ENCODE measurements around the gene TACR1.

The TACR1 gene

DNA sequence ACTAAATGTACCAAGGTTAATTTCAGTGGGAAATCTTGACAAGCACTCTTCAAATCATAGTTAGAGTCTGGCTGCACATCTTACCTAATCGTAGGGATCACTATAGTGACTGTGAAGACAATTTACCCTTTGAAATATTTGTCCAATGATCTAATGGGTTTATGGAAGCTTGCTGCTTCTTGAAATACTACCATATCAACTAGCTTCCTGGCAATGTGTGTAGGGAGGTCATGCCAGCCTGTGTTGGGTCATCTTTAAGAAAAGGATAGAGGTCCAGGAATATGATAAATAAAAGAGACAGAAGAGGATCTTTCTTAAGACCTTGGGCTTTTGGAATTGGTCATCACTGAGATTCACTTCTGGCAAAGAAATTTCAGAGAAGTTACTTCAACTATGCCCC is 156.5 kb downstream of the TACR1 start:
- no peak for DNase-seq

DNA sequence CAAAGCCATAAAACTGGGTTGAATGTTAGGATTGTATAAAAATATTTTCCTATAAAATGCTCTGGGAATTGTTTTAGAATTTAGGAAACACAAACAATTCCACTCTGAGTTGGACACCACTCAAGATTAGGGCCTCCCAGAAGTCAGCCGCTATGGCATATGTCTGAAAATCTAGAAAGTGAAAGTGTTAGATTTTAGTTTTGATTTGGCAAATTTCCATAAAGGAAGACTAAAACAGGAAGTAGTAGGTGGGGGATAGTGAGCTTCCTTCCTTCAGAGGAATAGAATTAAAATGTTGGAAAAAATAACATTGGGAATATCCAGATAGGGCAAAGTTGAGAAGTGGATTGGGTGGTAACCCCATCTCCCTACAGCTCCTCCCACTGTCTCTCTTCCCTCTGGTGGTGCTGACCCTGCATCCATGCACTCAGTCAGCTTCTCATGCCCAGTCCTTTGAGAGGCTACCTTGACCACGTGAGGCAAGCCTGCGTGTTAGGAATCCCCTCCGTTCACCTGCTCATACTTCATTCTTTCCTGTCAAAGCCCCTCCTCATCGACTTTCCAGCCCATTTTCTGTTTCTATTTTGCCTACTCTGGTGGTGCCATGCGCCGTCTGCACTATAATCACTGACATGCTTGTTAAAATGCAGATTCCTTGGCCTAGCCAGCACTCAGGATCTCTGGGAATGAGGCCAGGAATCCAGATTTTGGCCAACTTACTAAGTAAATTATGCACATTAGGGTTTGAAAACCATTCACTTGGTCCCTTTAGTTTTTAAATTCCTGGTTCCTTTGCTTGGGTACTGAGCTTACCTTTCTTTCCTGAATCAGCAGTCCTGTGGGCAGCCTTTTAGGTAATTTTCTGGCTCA is 157.4 kb downstream of the TACR1 start:
- no peak for DNase-seq

DNA sequence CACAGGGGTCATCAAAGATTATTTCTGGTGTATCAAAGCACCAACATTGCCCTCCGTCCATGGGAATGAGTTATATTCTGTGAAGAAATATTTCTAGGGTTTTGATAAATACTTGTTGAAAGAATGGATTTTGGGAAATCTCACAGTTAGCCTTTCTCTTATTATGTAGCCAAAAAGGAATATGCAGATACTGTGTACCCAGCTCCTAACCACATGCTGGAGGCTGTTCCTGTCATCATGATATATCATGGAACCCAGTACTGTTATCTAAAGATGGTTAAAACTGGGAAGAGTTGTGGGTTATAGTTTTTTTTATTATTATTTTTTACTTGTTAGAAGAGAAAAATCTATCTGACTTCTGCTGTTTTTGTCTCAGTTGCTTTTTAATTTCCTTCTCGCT is 158.1 kb downstream of the TACR1 start:
- DNase-seq = no peak

DNA sequence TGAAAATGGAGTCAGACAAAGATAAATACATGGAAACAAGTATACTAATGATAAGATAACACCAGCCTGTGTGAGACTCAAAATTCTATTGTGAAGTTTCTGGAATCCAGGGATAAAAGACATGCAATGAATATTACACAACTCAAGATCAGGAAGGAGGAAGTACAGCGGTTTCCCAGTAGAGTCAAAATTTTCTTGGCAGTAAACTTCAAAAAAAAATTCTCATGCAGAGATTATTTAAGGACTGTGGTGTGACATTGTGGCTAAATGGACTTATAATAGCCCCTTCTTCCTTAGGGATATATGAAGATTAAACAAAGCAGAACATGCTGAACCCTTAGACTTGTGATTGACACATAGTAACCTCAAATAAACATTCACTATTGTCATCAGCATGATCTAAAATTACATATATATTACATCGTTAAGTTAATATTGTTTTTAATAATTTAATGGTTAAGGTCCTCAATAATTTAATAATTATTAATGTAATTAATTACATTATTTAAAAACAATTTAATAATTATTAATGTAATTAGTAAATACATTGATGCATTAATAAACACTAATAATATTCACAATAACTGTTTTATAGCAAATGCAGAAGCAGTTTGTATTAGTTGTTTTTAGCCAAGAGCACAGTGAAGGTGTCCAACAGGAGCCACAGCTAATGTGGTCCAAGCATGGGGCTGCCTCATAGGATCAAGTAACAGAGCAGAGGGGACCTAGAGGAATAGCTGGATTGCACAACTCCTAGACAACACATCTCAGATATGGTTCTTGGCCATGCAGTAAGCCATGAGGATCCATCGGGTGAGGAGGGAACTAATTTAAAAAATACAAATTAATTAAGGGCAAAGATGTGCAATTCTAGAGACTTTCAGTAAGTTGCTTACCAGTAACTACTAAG is 163.6 kb downstream of the TACR1 start:
- DNase-seq = no peak

DNA sequence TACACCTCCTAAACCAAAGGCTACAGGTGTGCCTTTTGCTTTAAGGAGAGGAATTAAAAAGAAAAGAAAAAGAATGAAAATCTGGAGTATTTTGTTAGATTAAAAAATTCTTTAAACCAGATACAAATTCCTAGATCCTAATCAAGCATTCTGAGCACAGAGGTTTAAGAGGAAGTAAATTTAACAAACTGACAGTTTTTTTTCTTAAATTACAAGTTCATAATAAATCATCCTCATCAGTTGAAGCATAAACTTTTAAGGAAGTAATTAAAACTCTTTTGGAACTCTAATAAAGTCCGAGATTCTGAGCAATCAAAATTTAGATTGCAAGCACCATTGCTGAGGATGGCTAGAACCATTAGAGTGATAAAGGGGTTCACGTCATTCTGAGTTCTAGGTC is 165.8 kb downstream of the TACR1 start:
- no peak for DNase-seq

DNA sequence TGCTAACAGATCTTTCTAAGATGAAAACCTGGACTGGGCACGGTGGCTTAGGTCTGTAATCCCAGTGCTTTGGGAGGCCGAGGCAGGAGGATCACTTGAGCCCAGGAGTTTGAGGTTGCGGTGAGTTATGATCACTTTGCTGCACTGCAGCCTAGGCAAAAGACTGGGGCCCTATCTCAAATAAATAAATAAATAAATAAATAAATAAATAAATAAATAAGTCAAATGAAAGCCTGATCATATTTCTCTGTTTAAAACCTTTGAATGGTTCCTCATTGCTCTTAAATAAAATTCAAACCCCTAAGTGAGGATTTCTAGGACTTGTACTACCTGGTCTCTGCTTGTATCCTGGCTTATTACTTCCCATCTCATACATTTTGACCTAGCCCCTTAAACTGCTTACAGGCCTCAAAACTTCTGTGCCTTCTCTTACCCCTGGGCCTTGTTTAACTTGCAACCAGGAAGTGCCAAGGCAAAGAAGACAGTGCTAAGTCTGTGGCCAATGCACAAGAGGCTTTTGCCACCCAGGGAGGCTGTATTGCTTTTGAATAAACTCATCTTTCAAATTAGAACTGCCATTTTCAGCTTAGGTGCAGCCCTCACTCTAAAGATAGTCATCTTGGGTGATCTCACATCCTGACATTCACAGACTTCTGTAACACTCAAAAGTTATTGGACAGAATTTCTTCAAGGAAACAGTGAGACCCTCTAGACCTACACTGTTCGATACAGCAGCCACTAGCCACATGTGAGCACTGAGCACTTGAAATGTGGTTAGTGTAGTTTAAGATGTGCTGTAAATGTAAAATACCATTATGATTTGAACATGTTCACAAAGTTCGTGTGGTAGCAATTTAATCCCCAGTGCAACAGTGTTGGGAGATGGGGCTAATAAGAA is 167.2 kb downstream of the TACR1 start:
- DNase-seq = no peak

DNA sequence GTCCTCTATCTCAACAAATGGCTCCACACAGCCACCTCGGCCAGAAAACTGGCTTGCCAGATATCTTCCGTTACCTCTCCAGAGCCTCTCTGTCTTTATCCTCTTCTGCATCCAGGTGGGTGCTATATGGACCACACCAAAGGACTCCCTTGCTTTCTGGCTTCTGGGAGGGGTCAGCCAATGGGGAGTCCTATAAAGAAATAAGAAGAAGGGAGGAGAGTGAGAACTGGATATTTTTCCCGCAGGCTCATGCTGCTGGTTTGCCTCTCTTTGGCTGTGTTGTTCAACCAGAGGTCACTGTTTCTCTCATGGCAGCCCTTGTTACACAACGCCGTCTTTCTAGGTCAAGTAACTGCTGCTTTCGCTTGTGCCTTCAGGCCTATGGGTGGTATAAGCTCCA is 168.1 kb downstream of the TACR1 start:
- DNase-seq = no peak

DNA sequence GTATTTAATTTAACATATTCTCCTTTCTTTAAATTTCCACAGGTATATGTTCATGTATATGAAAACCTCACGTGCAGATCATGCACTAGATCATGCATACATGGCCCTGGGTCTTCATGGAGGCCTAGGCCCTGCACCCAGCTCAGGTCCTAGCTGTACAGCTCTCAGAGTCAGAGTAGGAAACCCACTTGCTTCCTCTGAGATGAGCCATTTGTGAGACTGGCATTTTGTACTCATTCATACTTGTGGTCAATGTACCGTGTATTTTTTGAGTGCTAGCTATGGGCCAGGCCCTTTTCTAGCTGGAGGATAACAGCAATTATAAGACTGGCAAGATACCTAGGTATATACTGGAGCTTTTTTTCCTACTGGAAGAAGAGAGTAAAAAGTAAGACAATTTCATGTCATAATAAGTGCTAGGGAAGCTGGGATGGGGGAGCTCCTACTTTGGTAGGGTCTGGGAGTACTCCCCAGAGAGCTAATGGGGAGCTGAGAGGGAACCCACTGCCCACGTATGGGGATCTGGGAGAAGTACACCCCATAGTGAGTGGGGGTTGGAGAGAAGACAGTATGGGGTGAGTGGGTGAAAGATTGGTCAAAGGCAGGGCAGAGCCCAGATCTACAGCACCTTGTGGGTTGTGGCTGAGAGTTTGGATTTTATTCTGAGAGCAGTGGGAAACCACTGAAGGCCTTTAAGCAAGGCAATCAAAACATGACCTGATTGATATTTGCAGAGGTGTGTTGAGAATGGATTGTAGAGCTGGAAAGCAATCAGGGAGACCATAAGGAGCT is 168.9 kb downstream of the TACR1 start:
- no peak for DNase-seq

DNA sequence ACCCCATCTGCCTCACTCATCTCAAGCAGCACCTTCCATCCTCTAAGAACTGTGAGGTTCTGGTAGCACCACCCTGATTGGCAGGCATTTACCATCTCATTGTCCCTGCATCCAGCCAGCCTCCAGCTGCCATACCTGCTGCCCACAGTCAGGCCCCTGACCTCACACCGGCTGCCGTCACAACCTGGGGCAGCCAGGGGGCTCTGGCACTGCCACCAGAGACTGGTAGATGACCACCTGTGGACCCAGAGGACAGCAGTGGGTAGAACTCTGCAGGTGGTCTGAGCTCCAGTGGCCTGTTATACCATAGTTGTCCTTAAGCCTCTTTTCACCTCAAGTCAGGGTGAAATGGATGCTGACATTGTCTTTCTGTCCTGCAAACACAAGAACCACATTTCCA is 171.4 kb downstream of the TACR1 start:
- DNase-seq = no peak

DNA sequence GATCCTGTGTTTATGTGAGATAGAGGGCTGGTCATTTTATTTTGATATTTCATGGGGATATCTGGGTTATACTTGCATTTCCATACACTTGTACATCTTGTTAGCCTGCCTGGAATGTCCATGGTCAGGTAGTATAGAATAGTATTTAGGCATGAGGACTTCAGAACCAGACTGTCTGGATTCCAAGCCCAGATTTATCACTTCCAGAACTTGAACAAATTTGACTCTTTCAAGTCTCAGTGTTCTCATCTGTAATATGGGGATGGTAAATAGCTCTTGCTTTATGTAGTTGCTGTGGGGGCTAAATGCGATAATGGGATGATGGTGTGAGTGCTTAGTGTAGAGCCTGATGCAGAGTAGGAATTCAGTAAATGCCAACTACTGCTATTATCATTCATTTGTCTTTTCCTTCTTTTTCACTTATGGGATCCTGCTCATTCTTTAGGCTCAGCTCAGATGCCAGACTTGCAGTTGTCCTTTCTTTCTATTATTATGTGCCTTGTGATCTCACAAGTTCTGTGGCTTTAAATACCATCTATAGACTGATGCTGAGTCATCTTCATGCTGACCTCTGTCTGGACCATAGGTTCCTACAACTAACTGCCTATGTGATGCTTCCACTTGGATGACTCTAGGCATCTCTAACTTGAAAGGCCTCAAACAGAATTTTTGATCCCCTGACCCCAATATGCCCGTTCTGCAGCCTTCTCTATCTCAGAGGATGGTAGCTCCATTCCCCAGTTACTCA is 173.5 kb downstream of the TACR1 start:
- DNase-seq = no peak

DNA sequence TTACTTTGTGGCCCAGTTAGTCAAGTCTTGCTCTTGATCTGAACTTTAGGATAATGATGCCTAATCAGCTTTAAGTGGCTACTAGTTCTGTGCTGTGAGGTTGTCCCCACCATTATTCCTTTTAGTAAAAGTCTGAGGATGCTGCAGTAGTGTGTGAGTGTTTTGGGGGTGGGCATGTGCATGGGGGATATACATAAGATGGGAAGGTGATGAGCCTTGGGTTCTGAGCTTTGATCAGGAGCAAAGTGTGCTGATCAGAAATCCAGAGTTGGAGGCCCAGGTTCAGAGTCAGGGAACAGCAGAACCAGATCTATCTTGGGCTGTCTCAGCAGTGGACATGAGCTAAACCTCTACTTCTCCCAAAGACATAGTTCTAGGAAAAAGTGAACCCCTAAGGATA is 174.1 kb downstream of the TACR1 start:
- no peak for DNase-seq

DNA sequence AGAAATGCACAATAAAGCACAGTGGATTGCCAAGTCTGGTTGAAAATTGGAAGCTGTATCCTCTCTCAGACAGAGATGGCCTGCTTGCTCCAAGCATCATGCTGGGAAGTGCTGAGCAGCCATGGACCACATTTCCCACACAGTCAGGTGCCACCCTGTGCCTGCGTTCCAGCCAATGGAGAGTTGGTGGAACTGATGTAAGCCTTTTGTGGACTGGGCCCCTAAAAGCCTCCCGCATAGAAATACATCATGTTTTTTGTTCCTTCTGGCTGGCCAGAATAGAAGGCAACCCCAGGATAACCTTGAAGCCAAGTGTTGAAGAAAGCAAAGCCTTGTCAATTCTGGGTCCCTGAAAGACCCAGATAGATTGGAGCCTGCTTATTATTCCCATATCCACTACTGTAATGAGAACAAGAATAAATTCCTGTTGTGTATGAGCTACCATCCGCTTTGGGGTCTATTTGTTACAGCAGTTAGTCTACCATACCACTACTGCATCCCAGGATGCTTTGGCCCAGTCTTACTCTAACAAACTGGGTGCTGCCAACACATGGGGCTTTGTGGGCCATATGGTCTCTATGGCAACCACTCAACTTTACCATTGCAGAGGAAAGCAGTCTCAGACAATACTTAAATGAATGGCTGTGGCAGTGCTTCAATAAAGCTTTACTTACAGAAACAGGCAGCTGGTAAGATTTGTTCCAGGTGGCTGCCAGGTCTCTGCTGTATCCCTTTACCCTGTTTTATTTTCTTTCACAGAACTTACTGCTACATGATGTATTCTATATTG is 175.5 kb downstream of the TACR1 start:
- no peak for DNase-seq

DNA sequence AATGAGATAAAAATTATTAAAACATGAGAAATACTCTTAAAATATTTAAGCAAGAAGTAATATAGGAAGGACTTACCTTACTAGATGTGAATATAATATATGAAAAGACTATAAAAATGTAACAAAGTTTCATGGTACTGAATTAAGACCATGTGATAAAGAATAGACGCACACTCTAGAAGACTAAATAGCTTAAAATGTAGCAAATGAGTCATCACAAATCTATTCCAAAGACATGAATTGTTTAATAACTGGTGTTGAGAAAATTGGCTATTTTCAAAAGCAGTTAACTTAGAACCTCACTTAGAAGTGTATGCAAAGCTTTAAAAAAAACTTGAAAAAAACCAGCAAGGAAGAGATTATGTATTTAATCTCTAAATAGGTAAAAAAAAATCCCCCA is 176.8 kb downstream of the TACR1 start:
- no peak for DNase-seq

DNA sequence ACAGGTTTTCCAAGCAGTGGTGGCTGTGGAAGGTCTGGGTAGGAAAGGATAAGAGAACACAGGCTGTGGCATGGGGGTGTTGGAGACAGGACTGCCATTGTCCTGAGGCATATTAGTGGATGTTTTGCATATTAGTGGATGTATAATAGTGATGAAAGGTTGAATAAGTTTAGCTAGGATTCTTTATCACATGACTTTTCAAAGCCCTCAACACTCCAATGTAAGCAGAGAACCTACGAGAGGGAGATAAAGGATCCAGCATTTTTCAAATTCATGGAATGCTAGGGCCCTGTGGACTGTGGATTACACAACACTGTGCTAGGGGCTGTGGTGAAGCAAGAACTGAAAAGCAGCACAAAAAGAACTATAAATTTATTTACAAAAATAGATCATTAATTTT is 177.6 kb downstream of the TACR1 start:
- no peak for DNase-seq

DNA sequence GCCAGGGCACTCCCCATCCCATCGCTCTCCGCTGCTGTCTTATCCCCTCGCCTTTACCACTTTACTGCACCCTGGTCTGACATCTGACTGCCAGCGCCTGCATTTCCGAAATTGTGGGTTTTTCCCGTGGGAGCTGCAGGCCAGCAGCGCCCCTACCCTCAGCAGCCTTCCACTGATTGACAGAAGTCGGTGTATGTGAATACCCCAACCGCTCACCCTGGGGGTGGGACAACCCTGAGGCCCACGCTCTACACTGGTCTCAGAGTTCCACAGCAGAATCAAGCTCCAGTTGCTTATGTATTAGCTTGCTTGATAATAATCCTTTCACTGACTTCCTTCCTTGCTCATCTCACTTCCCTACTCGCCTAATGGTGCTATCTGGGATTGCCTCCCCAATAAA is 178.8 kb downstream of the TACR1 start:
- no peak for DNase-seq

DNA sequence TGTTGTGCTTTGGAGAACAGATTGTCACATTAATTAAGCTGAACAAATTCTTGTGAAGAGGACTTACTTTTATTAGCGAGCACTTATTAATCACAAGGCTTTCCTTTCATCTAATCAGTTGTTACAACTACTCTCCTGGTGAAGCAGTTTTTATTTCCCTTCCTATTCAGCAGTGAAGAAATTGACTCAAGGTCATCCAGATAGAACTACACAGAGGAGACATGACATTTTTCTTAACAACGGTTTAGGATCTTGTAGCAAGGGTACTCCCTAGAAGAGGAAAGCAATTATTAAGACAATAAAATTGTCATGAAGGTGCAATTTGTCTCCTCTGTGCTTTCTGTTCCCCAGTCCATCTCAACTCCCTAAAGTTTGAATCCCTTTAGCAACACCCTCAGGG is 179.5 kb downstream of the TACR1 start:
- no peak for DNase-seq

DNA sequence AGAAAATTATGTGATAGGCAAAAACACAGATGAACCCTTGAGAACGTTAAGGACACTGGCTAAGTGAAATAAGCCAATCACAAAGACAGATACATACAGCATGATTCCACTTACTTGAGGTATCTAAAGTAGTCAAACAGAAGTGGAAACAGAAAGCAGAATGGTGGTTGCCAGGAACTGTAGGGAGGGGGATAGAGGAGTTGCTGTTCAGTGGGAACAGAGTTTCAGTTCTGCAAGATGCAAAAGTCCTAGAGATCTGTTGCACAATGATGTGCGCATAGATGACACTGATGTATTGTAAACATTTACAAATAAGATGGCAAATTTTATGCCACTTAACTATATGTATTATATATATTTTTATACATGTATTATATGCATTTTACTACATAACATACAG is 181.2 kb downstream of the TACR1 start:
- peak; percentile 17 for DNase-seq

DNA sequence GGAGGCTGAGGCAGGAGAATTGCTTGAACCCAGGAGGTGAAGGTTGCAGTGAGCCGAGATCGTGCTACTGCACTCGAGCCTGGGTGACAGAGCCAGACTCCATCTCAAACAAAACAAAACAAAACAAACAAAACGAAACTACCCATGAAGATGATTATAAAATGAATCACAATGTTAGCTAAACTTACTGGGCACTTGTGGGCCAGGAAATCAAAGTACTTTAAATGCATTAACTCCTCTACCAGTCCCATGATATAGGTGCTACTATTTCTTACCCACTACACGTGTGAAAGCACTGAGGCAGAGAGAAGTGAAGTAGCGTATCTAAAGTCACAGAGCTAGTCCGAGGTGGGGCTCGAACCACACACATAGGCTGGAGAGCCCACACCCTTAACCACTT is 187.2 kb downstream of the TACR1 start:
- no peak for DNase-seq

DNA sequence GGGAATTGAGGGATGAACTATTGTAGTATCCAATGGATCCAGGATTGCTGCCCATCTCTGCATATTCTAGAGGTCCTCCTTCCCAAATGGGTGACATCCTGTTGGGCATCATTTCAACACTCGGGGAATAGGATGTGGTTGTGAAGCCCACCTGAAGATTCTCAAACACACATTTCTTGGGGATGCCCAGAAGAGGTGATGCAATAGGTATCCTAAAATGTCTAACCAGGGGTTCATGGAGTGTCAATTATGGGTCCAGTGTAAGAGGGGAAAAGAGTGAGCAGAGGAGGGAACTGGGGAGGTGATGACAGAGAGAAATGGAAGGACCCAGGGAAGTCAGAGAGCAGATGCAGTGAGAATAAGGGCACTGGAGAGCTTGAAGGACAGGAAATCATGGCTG is 188.7 kb downstream of the TACR1 start:
- DNase-seq = no peak

DNA sequence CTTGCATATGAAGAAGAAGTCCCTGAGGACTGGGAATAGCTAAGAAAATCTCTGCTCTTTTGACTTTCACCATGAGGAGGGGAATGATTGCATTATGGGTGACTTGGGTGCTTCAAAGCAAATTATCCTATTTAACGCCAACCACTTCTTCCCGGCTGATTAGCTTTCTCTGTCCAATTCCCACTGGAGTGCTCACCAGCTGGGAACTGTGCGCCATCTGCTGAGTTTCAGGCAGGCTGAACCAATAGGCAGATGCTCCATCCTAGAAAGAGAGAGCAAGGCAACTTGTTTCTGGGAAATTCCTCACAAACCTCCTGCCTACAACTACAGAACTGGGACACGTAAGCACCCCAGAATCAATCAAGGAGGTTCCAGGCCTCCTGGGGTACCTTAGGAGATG is 191.5 kb downstream of the TACR1 start:
- no peak for DNase-seq

DNA sequence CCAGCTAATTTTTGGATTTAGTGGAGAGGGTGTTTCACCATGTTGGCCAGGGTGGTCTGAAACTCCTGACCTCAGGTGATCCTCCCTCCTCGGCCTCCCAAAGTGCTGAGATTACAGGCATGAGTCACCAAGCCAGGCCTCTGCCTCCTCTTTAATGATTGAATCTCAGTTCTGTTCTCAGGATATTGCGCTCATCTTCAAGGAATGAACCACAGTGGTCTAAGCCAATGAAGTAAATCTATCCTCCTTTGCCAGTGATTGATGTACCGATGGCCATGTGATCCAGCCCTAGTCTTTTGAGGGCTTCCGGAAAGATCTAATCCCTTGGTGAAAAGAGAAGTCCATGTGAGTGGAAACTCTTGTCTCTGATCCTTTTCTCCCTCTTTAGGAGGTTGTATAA is 192.3 kb downstream of the TACR1 start:
- DNase-seq = no peak

Data from CD4-positive, alpha-beta T cell treated with Interleukin-21 for 1 hour (primary cell).